ENCODE measurements around the gene ATXN7L2. TPM values are rescaled to one million over a fixed set of nuclear protein-coding genes. Genes with fewer than 3 reads are reported as not detected.

The ATXN7L2 gene, protein sequence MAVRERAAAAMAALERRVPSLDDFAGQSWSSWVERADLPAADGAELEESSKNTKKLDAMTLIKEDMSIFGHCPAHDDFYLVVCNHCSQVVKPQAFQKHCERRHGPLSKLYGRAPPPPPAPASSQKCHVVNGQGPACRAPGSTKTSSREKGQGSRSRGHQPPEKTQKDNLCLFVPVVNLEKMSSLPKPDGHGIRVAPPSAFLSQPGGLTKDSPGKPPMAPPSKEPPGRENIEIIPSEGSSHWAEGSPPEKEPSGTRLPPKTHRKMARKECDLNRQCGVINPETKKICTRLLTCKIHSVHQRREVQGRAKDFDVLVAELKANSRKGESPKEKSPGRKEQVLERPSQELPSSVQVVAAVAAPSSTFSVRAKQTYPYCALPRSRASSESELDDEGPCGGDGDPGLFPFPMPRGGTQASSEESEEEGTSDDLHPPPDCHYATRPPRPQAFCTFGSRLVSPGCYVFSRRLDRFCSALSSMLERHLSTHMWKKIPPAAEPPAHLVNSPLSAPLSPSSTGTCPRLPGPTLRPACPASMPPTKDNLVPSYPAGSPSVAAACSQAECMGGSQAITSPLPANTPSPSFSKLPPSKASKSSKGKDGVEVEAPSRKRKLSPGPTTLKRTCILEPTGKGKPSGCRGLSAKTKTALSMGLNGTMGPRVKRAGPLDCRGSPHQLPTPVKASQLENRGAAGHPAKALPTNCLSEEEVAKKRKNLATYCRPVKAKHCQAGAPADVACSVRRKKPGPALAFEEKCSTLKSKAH
- total RNA-seq: 9.4 TPM

DNA sequence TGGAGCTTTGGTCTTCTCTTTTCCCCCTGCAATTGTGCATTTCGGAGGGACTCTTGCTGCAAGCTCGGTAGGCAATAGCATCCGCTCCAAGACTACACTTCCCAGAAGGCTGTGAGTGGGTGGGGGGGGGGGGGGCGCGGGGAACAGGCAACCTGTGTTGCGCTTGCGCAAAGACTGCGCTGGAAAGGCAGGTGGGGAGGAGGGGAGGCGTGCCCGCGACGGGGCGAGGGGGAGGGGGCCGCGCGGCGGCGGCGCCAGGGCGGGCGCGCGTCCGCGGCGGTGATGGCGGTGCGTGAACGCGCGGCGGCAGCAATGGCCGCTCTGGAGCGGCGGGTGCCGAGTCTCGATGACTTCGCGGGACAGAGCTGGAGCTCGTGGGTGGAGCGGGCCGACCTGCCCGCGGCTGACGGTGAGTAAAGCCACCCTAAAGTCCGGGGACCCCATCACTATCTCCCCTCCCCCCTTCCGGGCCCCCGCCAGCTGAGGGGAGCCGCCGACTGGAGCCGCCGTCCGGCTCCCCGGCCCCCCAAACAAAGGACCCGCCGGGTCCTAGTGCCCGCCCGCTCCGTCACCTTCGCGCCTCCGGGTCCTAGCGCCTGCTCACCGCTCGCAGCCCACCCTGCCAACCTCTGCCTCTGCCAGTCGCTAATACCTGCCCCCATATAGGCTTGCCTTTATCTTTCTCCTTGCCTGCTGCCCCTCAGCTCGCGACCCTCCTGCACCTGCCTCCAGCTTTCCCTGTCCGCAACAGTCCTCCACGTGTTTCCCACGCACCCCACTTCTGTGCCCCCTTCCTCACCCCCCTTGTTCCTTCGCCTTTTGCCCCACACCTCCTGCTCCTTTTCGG lies at the start of gene ATXN7L2:
TSS of gene ATXN7L2 (plus strand) at position 234 of the 847 bp plus-strand sequence. CDS start at position 283, 49 bp downstream.

DNA sequence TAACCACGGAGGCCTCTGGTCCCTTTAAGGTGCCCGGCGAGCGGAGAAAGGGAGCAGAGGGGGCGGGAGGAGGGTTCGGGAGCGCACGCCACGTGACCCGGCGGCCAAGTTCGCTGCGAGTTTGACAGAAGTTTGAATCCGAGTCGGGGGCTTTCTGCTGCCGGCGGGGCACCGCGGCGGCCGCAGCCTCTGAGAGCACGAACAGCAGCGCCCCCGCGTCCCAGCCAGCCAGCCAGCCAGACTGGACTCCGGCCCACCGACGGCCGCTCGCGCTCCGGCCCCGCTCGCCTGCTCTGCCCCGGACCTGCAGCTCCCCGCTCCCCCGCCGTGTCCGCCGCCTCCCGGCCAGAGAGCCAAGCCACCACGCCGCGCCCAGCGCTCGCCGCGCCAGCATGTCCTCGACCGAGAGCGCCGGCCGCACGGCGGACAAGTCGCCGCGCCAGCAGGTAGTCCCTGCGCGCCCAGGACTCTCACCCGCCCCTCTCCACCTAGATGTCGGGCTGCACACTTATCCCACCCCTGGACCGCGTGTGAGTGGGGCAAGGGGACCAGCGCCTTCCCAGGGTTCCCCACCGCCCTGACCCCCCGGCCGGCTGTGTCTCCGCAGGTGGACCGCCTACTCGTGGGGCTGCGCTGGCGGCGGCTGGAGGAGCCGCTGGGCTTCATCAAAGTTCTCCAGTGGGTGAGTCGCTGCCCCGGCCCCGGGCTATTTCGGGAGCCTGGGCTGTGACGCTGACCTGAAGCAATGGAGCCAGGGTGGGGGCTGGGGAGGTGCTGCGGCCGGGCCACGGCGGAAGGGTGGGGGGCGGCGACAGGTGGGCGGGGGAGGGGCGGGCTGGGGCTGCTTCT lies 17.0 kb upstream of the ATXN7L2 start, which contains the start of gene SYPL2:
TSS of gene SYPL2 (plus strand) at position 95 of the 849 bp plus-strand sequence. CDS start at position 393, 298 bp downstream.

DNA sequence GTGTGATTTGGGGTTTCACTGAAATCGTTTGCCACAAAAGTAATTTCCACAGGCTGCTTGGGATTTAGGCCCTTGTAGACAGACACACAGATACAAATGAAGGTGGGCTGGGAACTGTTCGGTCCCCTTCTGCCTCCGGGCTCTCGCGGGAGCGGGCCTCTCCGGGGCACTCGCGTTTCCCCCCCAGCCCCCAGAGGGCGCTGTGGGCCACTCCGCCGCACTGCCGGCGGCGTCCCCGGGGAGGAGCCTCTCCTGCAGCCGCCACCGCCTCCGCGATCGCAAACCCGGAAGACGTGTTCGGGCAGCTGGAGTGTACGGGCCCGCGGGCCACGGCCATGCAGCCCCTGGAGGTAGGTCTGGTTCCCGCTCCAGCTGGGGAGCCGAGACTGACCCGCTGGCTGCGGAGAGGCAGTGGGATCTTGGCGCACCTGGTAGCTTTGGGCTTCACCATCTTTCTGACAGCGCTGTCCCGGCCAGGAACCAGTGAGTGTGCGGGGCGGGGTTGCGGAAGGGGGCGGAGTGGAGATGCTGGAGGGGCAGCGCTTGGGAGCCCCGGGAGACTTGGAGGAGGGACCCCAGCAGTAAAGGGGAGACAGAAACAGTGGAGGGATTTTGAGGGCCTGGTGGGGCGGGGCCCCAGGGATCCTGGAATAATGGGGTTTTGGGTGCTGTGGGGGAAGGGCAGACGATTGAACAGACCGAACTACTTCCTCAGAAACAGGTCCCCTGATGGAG lies 10.3 kb downstream of the ATXN7L2 start, which contains the start of gene CYB561D1:
TSS of gene CYB561D1 (plus strand) at position 290 of the 735 bp plus-strand sequence. CDS start at position 336, 46 bp downstream.

DNA sequence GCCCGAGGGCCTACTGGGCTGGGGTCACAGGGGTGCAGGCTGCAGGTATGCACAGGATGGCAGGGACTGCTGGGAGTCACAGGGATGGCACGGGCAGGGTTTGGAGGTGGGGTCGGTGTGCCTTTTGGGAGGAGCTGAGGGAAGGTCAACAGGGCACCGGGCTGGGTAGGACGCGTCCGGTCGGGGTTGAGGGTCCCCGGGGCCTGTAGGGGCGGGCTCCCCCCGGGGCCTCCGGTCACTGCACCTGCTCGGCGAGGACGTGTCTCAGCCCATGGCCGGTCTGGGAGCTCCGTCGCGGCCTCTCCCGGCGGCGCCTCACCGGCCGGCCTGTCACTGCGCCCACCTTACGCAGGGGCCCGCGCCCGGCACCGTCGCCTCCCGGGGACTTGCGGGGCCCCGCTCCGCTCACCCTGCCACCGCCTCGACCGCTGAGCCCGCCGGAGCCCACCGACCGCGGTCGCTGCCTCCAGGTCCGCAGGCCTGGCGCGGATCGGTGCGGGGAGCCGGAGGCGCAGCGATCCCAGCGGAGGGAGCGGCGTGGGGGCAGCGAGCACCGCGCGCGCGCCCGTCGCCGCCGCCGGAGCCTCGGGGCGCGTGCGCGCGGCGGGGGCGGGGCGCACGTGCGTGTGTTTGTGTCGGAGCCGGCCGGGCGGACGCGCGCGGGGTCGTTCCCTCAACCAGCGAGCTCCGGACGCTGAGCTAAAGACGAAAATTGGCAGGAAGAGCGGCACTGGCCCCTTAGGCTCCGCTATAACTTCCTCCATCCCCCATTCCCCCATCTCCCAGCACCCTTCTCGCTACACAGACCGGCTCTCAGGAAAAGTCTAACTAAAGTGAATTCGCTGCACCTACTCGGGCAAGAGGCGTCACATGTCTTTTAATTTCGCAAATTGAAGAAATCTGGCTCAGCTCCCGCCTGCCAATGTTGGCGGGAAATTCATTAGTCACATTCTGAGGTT lies 25.8 kb downstream of the ATXN7L2 start, which contains the start of gene AMIGO1:
TSS of gene AMIGO1 (minus strand) at position 552 of the 959 bp plus-strand sequence. CDS start 815 bp downstream, outside the sequence.

DNA sequence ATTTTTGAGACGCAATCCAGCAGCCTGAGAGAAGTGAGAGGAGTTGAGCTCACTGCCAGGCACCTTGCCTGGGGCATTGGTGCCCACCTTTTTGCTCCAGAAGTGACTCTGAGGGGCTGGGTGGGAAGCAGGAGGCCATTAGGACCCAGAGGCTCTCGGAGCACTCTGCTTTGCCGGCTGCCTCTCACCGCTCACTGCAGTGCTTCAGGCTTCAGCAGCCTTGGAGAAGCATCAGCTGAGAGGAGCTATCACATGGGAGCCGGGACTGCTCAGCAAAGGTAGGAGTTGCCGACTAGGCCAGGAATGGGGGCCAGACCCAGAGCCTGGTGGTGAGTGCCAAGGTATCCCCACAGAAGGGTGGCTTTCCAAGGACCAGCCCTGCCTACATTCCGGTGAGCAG lies 56.0 kb downstream of the ATXN7L2 start, which contains the start of gene GPR61:
TSS of gene GPR61 (plus strand) at position 197 of the 400 bp plus-strand sequence. CDS start 3,151 bp downstream, outside the sequence.

Other genes with a start within 250 kb of the ATXN7L2 start
- 82.6 TPM for gene CELSR2, start 234.4 kb upstream of the ATXN7L2 start, total RNA-seq
- 14.1 TPM for gene PSRC1, start 200.8 kb upstream of the ATXN7L2 start, total RNA-seq
- 0.63 TPM for gene MYBPHL, start 176.9 kb upstream of the ATXN7L2 start, total RNA-seq
- gene SORT1, start 86.0 kb upstream of the ATXN7L2 start, total RNA-seq: 82.9 TPM
- gene PSMA5, start 57.5 kb upstream of the ATXN7L2 start, total RNA-seq: 37.2 TPM
- not detected for gene SYPL2, start 17.4 kb upstream of the ATXN7L2 start, total RNA-seq
- 7.5 TPM for gene CYB561D1, start 10.2 kb downstream of the ATXN7L2 start, total RNA-seq
- gene AMIGO1, start 25.8 kb downstream of the ATXN7L2 start, total RNA-seq: 13.1 TPM
- gene GPR61, start 56.0 kb downstream of the ATXN7L2 start, total RNA-seq: 5.9 TPM
- 16.6 TPM for gene GNAI3, start 64.7 kb downstream of the ATXN7L2 start, total RNA-seq
- not detected for gene GNAT2, start 135.7 kb downstream of the ATXN7L2 start, total RNA-seq
- 82.0 TPM for gene AMPD2, start 135.9 kb downstream of the ATXN7L2 start, total RNA-seq
- gene GSTM4, start 172.2 kb downstream of the ATXN7L2 start, total RNA-seq: 6.6 TPM
- gene GSTM2, start 184.2 kb downstream of the ATXN7L2 start, total RNA-seq: 34.4 TPM
- gene GSTM1, start 203.9 kb downstream of the ATXN7L2 start, total RNA-seq: 10.3 TPM
- gene GSTM5, start 228.3 kb downstream of the ATXN7L2 start, total RNA-seq: 4.7 TPM

All from parietal lobe (tissue), 1 donor.